Duodenal mucosa (tissue), 2 donors: ENCODE measurements around the gene ABCD3.

Source experiments
- H3K27ac ChIP-seq: one replicate; pipeline ENCODE4 v1.7.0; 2013; ENCODE audit warnings: low read depth, low read length
- H3K27me3 ChIP-seq, 2 donors: one replicate each; pipeline ENCODE4 v1.7.0; 2013; ENCODE audit warnings: low read length in 2 of 2, control low read depth in 1 of 2; ENCODE audit not compliant: insufficient read depth in 2 of 2, control insufficient read depth in 1 of 2
- H3K36me3 ChIP-seq, 2 donors: one replicate each; pipeline ENCODE4 v1.7.0; 2013; ENCODE audit warnings: low read length in 2 of 2, control low read depth in 1 of 2; ENCODE audit not compliant: insufficient read depth in 2 of 2, control insufficient read depth in 1 of 2
- H3K4me1 ChIP-seq, 2 donors: one replicate each; pipeline ENCODE4 v1.7.0; 2013; ENCODE audit warnings: low read length in 2 of 2, control low read depth in 1 of 2; ENCODE audit not compliant: insufficient read depth in 2 of 2, control insufficient read depth in 1 of 2
- H3K4me3 ChIP-seq, 2 donors: one replicate each; pipeline ENCODE4 v1.7.0; 2013; ENCODE audit warnings: low read length in 2 of 2, low read depth in 1 of 2
- H3K9ac ChIP-seq, 2 donors: one replicate each; pipeline ENCODE4 v1.7.0; 2013; ENCODE audit warnings: low read length in 2 of 2, low read depth in 1 of 2
- H3K9me3 ChIP-seq, 2 donors: one replicate each; pipeline ENCODE4 v1.7.0; 2013; ENCODE audit warnings: low read length in 2 of 2, control low read depth in 1 of 2; ENCODE audit not compliant: control insufficient read depth in 1 of 2

Gene ABCD3

DNA sequence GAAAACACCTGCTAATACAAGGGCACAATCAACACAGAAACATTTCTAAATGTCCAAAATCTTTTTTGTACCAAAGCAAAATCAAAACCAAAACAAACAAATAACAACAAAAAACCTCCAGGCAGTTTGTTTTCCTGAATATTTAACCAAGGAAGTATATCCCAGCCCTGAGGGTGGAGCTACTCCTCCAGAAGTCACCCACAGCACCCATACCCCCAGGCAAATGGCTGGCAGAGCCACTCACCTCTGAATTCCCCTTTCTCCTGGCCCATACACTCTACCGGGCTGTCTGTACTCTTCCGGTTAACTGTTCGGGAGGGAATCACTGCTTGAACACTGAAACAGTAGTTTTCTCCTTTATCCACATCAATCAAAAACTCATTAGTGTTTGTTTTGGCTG, 113.9 kb downstream of the ABCD3 start:
- peaks cover 17 to 52% of the 10 kb centered on the region in 2 donors for H3K36me3 ChIP-seq
- H3K4me1 ChIP-seq, result peaks cover 0 to 22% of the 10 kb centered on the region in 2 donors
- H3K27me3 ChIP-seq, result no peaks in the 10 kb centered on the region
- no peak overlapping the region for H3K27ac ChIP-seq
- H3K4me3 ChIP-seq, result no peak overlapping the region
- H3K9me3 ChIP-seq, result no peaks in the 10 kb centered on the region
- H3K9ac ChIP-seq, result no peak overlapping the region

DNA sequence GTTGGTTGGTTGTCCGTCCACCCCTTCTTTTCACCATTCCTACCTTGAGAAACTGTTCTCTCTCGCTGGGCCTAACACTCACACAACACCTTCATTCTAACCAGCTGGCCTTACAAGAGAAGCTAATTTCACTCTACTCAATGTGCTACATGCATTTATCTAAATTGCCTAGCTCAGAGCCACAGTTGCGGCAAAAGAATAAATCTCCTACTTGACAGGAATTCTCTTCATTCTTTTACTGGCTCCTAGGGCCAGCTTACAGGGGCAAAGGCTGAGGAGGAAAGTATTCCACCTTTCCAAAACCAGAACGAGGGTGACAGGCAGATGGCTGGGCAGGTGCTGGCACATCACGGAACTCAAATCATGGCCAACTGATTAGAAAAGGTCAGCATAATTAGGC, 116.9 kb downstream of the ABCD3 start:
- Histone ChIP-seq H3K4me1 (peaks cover 15 to 33% of the 10 kb centered on the region in 2 donors), H3K27ac (no peak overlapping the region), H3K36me3 (peaks cover 20 to 48% of the 10 kb centered on the region in 2 donors), H3K27me3 (no peaks in the 10 kb centered on the region), H3K4me3 (no peak overlapping the region), H3K9ac (no peak overlapping the region), H3K9me3 (no peaks in the 10 kb centered on the region)

DNA sequence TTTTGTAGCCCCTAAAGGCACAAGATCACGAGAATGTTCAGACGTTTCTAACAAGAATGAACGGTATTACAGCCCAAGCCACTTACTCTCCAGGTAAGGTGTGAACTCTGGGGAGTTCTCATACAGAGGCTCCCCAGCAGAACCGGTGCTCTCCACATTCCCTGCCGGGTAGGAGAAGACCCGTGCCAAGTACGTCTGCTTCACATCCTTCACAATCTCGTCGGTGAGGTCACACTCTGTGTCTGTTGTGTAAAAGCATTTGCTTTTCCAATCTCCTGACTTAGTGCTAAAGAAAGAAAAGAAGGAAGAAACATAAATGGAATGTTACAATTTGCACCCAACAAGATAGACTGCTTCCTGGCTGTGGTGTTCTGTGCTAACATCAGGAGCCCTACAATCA, 117.7 kb downstream of the ABCD3 start:
- Histone ChIP-seq H3K4me1 (peaks cover 15 to 33% of the 10 kb centered on the region in 2 donors), H3K9me3 (no peaks in the 10 kb centered on the region), H3K27me3 (no peaks in the 10 kb centered on the region), H3K36me3 (peaks cover 20 to 40% of the 10 kb centered on the region in 2 donors), H3K4me3 (no peak overlapping the region), H3K9ac (no peak overlapping the region), H3K27ac (peak overlapping the region; percentile 22)

DNA sequence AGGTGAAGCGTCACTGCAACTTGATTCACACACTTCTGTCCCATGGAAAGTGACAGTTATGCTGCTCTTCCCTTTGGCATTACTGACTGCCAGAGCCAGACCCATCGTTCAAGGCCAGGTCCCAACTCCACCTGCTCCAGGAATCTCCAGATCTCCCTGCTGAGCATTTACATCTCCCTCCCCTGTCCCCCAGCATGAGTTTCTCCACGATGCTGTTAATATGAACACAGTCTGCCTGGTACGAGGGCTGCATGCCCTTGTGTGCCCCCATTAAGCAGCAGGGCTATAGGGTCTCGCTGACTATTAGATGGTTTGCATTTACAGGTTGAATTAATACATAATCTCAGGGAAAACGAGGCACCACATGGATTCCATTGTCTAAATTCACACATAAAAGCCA, 119.1 kb downstream of the ABCD3 start:
- Histone ChIP-seq H3K36me3 (peaks cover 14 to 28% of the 10 kb centered on the region in 2 donors), H3K27ac (no peak overlapping the region), H3K9me3 (no peaks in the 10 kb centered on the region), H3K9ac (peak overlapping the region in 1 of 2 donors; percentile 44), H3K4me3 (peak overlapping the region; percentile 3 to 24), H3K4me1 (peaks cover 18 to 34% of the 10 kb centered on the region in 2 donors), H3K27me3 (no peaks in the 10 kb centered on the region)

DNA sequence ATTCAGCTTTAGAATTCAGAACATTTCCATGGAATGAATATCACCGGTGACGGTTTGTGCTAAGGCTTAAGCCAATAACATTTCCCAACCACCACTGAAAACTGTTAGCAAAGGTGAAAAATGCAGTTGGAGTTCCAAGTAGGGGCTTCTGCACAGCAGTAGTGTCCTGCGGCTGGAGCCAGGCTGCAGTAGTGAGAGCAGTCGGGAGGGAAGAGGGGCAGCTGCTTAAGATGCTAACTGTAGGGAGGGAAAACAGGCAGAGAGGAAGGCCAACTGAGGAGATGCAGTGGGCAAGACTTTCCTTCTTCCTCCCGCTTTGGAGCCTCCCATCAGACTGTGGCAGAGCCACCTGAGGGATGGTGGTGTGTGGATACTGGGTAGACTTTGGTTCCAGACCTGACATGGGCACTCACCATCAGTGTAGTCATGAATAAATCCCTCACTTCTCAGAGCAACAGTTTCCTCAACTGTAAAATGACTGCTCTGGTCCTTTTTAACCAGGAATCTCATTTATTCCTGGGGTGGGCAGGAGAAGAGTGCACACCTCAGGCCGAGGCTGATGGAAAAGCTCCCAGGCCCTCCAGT, 120.1 kb downstream of the ABCD3 start:
- peak overlapping the region in 1 of 2 donors; percentile 75 for H3K4me3 ChIP-seq
- H3K9me3 ChIP-seq, result no peaks in the 10 kb centered on the region
- peak overlapping the region; percentile 13 for H3K27ac ChIP-seq
- peaks cover 22 to 44% of the 10 kb centered on the region in 2 donors for H3K4me1 ChIP-seq
- H3K9ac ChIP-seq, result peak overlapping the region in 1 of 2 donors; percentile 80
- no peaks in the 10 kb centered on the region for H3K27me3 ChIP-seq
- peaks cover 14 to 19% of the 10 kb centered on the region in 2 donors for H3K36me3 ChIP-seq

DNA sequence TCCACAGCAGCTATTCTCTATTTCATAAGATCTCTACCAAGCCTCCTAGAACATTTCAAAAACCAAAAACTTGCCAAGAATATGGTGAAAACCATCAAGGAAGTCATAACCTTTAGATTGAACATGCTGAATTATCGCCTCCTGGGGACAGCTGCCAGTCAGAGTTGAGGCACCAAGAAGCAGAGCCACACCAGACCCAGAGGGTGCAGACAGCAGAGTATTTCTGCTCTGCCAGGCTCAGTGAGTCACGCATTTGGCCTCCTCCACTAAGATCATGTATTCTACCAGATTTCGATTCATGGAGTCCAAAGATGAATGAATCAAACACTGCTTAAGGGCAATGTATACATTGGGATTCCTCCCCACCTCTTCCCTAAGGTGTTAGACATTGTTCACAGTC, 121.3 kb downstream of the ABCD3 start:
- H3K27ac ChIP-seq, result peak overlapping the region; percentile 6
- peak overlapping the region in 1 of 2 donors; percentile 80 for H3K9ac ChIP-seq
- H3K4me3 ChIP-seq, result peak overlapping the region; percentile 75 to 81

DNA sequence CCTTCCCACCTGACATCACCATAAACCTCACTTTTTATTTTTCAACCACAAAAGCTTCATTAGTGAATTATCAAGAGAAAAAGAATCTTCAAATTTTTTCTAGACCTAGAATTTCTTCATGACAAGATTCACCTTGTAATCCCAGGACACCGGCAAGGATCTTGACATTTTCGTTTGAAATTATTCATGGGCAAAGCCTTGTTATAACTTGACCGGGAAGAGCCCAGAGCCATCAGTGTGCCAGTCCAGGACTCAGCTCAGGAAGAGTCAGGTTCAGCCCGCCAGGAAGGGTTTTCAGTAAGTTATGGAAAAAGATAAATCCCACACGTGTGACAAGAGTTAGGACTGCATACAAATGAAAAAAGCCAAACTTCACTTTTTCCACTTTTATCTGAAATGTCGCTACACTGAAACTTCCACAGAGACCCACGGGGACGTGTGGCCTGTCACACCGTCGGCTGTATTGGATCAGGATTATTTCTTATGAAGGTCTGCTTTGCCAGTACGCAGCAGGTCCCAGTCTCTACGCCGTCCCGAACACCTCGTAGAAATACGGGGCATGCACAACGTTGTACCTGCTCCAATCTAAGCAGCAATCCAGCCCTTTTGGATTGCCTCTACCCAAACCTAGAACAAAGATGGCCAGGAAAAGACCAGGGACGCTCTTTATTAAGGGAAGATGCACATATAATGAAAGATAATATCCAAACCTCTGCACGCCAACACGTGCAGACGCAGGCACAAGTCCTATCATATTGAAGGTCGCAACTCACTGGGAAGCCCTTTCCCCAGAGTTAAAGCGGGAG, 122.5 kb downstream of the ABCD3 start:
- peak overlapping the region; percentile 75 to 81 for H3K4me3 ChIP-seq
- peaks cover 6% of the 10 kb centered on the region in 2 donors for H3K36me3 ChIP-seq
- H3K9me3 ChIP-seq, result no peaks in the 10 kb centered on the region
- peak overlapping the region; percentile 79 for H3K27ac ChIP-seq
- no peaks in the 10 kb centered on the region for H3K27me3 ChIP-seq
- H3K4me1 ChIP-seq, result peaks cover 22 to 37% of the 10 kb centered on the region in 2 donors
- peak overlapping the region; percentile 69 to 80 for H3K9ac ChIP-seq

More for the DNA sequence above, 121.3 kb downstream of the ABCD3 start:
- H3K9me3 ChIP-seq, result no peaks in the 10 kb centered on the region
- H3K27me3 ChIP-seq, result no peaks in the 10 kb centered on the region
- peaks cover 22 to 44% of the 10 kb centered on the region in 2 donors for H3K4me1 ChIP-seq
- H3K36me3 ChIP-seq, result peaks cover 10 to 15% of the 10 kb centered on the region in 2 donors

DNA sequence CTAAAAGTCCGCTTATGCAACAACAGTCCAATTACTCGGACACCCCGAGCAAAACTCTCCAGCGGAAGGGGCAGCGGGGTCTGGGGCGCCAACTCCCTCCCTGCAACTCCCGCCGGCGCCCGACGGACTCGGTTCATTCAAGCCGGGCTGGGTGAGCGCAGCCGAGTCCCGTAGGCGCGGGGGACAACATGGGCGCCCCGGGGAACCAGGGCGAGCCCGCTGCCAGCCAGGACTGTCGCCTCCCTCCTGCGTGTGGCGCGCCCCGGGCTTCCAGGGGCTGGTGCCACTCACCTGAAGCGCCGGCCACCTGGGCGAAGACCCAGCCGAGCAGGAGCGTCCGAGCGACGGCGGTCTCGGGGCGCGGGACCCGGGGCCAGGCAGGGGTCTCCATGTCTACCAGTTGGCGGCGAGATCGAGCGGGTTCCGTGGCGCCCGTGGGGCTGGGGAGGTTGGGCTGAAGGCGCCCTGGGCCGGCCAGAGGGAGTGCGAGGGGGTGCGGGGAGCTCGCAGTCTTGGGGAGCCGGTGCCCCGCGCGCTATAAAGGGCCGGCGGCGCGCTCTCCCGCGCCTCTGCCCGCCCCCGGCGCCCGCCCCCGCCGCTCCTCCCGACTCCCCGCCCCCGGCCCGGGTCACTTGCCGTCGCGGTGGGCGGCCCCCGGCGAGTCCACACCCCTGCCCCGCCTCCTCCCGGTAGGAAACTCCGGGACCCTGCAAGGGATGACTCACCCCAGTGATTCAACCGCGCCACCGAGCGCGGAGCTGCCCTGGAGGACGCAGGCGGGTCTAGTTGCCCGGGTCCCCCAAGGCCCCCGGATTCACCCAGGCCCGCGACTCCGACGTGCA, 123.3 kb downstream of the ABCD3 start, which contains the start of gene F3:
F3 (minus strand) TSS at position 514 of the 842 bp plus-strand sequence; CDS start at position 391, 123 bp downstream.
- H3K4me3 ChIP-seq, result peak within 1 kb of the TSS; percentile 75 to 84
- H3K27me3 ChIP-seq, result no peaks in the 10 kb centered on the region
- H3K27ac ChIP-seq, result peak within 1 kb of the TSS; percentile 79
- no peaks in the 10 kb centered on the region for H3K9me3 ChIP-seq
- H3K4me1 ChIP-seq, result peaks cover 22 to 37% of the 10 kb centered on the region in 2 donors
- H3K9ac ChIP-seq, result peak within 1 kb of the TSS; percentile 81 to 88
- H3K36me3 ChIP-seq, result peaks cover 0 to 6% of the 10 kb centered on the region in 2 donors

DNA sequence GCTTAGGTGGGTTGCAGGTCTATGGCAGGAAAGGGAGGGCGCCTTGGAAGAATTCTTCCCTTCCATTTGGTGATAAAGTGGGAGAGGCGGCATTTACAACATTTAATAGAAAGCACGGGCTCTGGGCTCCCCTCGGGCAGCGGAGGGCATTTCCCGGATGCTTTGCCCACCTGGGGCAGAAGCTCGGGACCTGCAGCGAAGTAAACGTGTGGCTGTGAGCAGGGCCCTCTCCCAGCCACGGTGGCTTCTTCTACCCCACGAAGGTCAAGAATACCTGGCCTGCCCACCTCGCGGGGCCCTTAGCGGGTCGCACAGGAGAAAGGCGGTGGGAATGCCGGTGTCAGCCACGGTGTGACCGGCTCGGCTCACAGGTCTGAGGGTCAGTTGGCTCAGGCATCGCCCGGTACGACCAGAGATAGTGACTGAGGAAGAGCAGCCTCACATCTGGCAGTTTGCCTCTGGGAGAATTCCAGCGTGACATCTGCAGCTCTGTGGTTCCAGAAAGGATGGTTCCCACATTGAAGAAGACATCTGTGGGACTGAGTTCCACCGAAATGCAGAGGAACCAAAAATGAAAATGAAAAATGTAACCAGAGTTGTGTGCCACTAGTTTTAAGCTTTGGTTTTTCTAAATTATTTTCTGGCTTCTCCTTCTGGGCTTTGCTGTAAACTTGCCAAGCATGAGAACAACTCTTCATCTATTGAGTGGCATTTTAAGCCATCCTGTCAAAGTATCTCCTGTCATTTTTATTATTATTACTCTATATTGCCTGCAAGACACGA, 124.1 kb downstream of the ABCD3 start:
- peak overlapping the region; percentile 81 to 88 for H3K9ac ChIP-seq
- H3K27me3 ChIP-seq, result no peaks in the 10 kb centered on the region
- no peaks in the 10 kb centered on the region for H3K9me3 ChIP-seq
- H3K36me3 ChIP-seq, result peaks cover 0 to 1% of the 10 kb centered on the region in 2 donors
- H3K4me3 ChIP-seq, result peak overlapping the region; percentile 74 to 84
- H3K4me1 ChIP-seq, result peaks cover 21 to 30% of the 10 kb centered on the region in 2 donors
- H3K27ac ChIP-seq, result peak overlapping the region; percentile 64
